ENCODE data around the gene TUBA4B. TPM values are rescaled to one million over a fixed set of nuclear protein-coding genes. Genes with fewer than 3 reads are reported as not detected.
"Not testable (repeated sequence)": the region's sequence is repeated elsewhere in the genome, so short reads cannot be mapped to it uniquely, and the experiment has no call there.

The TUBA4B gene
- total RNA-seq, 1 donor from 2014 or later = not detected

- H3K36me3 Mint-ChIP-seq (ENCODE audit: unreplicated experiment) = no peaks in the 10 kb centered on the region
- peaks cover 28% of the 10 kb centered on the region for H3K27me3 Mint-ChIP-seq (ENCODE audit: unreplicated experiment)
- H3K4me3 Mint-ChIP-seq (ENCODE audit: unreplicated experiment) = peak overlapping the region; percentile 68
- H3K4me1 Mint-ChIP-seq (ENCODE audit: unreplicated experiment) = peaks cover 41% of the 10 kb centered on the region
- H3K9me3 Mint-ChIP-seq (ENCODE audit: unreplicated experiment) = no peaks in the 10 kb centered on the region
- TF ChIP-seq CTCF (IDR thresholded peaks at IDR 0.05) = no peak
- no peak overlapping the region for H3K27ac Mint-ChIP-seq (ENCODE audit: unreplicated experiment)
- no peak for DNase-seq (ENCODE audit: extremely low spot score, unreplicated experiment)
Observed at GRCh38 chr2:219254590-219255201, 1.7 kb downstream of the TUBA4B start.

GRCh38 chr2:219258942-219259341 lies 5.9 kb downstream of the TUBA4B start:
- H3K36me3 Mint-ChIP-seq (ENCODE audit: unreplicated experiment); H3K4me3 Mint-ChIP-seq (ENCODE audit: unreplicated experiment); H3K9me3 Mint-ChIP-seq (ENCODE audit: unreplicated experiment); H3K27ac Mint-ChIP-seq (ENCODE audit: unreplicated experiment); H3K4me1 Mint-ChIP-seq (ENCODE audit: unreplicated experiment); DNase-seq (ENCODE audit: extremely low spot score, unreplicated experiment): not testable (repeated sequence)
- peaks cover 47% of the 10 kb centered on the region for H3K27me3 Mint-ChIP-seq (ENCODE audit: unreplicated experiment)

- TF ChIP-seq CTCF (IDR thresholded peaks at IDR 0.05) = no peak
- Mint-ChIP-seq H3K4me3 (ENCODE audit: unreplicated experiment) (no peak overlapping the region), H3K27me3 (ENCODE audit: unreplicated experiment) (peaks cover 37% of the 10 kb centered on the region)
Observed at GRCh38 chr2:219261024-219261855, 8.2 kb downstream of the TUBA4B start.

GRCh38 chr2:219266232-219266631 lies 13.2 kb downstream of the TUBA4B start:
- Mint-ChIP-seq H3K27ac (ENCODE audit: unreplicated experiment) (no peak overlapping the region), H3K4me1 (ENCODE audit: unreplicated experiment) (no peaks in the 10 kb centered on the region), H3K4me3 (ENCODE audit: unreplicated experiment) (no peak overlapping the region), H3K27me3 (ENCODE audit: unreplicated experiment) (peaks cover 15% of the 10 kb centered on the region), H3K36me3 (ENCODE audit: unreplicated experiment) (no peaks in the 10 kb centered on the region), H3K9me3 (ENCODE audit: unreplicated experiment) (no peaks in the 10 kb centered on the region)
- no peak for DNase-seq (ENCODE audit: extremely low spot score, unreplicated experiment)
- TF ChIP-seq CTCF (IDR thresholded peaks at IDR 0.05) = no peak

More at GRCh38 chr2:219261024-219261855, 8.2 kb downstream of the TUBA4B start:
- H3K27ac Mint-ChIP-seq (ENCODE audit: unreplicated experiment) = no peak overlapping the region
- DNase-seq (ENCODE audit: extremely low spot score, unreplicated experiment) = no peak
- H3K4me1 Mint-ChIP-seq (ENCODE audit: unreplicated experiment) = no peaks in the 10 kb centered on the region
- no peaks in the 10 kb centered on the region for H3K9me3 Mint-ChIP-seq (ENCODE audit: unreplicated experiment)
- H3K36me3 Mint-ChIP-seq (ENCODE audit: unreplicated experiment) = no peaks in the 10 kb centered on the region

GRCh38 chr2:219266886-219267285 lies 13.8 kb downstream of the TUBA4B start:
- H3K4me1 Mint-ChIP-seq (ENCODE audit: unreplicated experiment) = no peaks in the 10 kb centered on the region
- H3K27ac Mint-ChIP-seq (ENCODE audit: unreplicated experiment) = no peak overlapping the region
- no peak for TF ChIP-seq CTCF (IDR thresholded peaks at IDR 0.05)
- H3K9me3 Mint-ChIP-seq (ENCODE audit: unreplicated experiment) = no peaks in the 10 kb centered on the region
- no peaks in the 10 kb centered on the region for H3K36me3 Mint-ChIP-seq (ENCODE audit: unreplicated experiment)
- DNase-seq (ENCODE audit: extremely low spot score, unreplicated experiment) = no peak
- no peak overlapping the region for H3K4me3 Mint-ChIP-seq (ENCODE audit: unreplicated experiment)
- peaks cover 8% of the 10 kb centered on the region for H3K27me3 Mint-ChIP-seq (ENCODE audit: unreplicated experiment)
